Keratinocyte (primary cell): ENCODE data around the gene CACNB4.

Experiments
- EZH2 ChIP-seq: IDR thresholded peaks from one replicate; pipeline ENCODE4 v1.6.1; 2012; ENCODE audit warnings: inconsistent platforms, mild to moderate bottlenecking, low read length, moderate library complexity
- TF ChIP-seq, protein P1 (sequence below), 3 experiments: IDR thresholded peaks in 1 of 3; conservative IDR thresholded peaks in 1 of 3; optimal IDR thresholded peaks in 1 of 3; 2 replicates in 2 of 3; 3 replicates in 1 of 3; pipeline versions ENCODE3 to v1.5.1; 2011; ENCODE audit warnings: low read length in 3 of 3, mild to moderate bottlenecking in 3 of 3, moderate library complexity in 2 of 3, control low read depth in 1 of 3, inconsistent platforms in 1 of 3; ENCODE audit not compliant: insufficient read depth in 2 of 3; ENCODE audit errors: extremely low read depth in 1 of 3

DNA sequence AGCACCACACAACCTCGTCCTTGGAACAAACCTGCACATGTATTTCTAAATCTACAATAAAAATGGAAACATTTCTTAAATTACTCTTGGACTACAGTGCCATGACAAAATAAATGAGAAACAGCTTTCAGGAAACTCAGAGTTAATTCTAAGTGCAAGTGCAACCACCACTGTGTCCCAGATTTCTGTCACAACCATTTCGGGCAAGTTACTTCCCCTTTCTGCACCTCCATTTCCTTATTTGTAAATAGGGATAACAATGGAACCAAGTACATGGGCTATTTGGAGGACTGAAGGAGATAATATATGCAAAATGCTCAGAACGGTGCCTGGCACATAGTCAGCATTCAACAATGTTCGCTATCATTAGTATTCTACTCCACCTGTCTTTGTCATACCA lies 93.2 kb downstream of the CACNB4 start:
- TF ChIP-seq, protein P1, sequence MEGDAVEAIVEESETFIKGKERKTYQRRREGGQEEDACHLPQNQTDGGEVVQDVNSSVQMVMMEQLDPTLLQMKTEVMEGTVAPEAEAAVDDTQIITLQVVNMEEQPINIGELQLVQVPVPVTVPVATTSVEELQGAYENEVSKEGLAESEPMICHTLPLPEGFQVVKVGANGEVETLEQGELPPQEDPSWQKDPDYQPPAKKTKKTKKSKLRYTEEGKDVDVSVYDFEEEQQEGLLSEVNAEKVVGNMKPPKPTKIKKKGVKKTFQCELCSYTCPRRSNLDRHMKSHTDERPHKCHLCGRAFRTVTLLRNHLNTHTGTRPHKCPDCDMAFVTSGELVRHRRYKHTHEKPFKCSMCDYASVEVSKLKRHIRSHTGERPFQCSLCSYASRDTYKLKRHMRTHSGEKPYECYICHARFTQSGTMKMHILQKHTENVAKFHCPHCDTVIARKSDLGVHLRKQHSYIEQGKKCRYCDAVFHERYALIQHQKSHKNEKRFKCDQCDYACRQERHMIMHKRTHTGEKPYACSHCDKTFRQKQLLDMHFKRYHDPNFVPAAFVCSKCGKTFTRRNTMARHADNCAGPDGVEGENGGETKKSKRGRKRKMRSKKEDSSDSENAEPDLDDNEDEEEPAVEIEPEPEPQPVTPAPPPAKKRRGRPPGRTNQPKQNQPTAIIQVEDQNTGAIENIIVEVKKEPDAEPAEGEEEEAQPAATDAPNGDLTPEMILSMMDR (optimal IDR thresholded peaks at IDR 0.05 in 1 of 3, IDR thresholded peaks at IDR 0.05 in 1 of 3, conservative IDR thresholded peaks at IDR 0.05 in 1 of 3; ENCODE audit: extremely low read depth in 1 of 3, insufficient read depth in 2 of 3, low read length in 3 of 3) = no peak
- no peak for TF ChIP-seq EZH2
